Measurements from ENCODE around the gene ATF5. TPM values are rescaled to one million over a fixed set of nuclear protein-coding genes. Genes with fewer than 3 reads are reported as not detected.

Gene ATF5
- total and polyA plus RNA-seq, 2 donors from 2014 or later, result 22.7 to 36.4 TPM

DNA sequence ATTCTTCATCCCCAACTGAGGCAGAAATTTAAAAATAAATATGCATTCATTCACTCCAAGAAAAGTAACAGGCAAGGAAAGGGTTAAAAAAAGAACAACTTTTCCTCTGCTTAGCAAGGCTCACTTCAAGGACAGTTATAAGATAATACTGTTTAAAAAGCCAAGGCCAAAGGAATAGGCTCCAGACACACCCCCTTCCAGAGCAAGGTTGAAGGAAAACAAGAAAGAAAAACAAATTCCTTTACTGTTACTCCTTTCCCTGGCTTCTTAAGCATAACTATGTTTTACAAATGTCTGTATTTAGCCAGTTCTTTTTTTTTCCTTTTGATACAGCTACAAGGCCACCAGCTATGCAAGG lies 23.5 kb downstream of the ATF5 start:
- TF ChIP-seq, protein P1, sequence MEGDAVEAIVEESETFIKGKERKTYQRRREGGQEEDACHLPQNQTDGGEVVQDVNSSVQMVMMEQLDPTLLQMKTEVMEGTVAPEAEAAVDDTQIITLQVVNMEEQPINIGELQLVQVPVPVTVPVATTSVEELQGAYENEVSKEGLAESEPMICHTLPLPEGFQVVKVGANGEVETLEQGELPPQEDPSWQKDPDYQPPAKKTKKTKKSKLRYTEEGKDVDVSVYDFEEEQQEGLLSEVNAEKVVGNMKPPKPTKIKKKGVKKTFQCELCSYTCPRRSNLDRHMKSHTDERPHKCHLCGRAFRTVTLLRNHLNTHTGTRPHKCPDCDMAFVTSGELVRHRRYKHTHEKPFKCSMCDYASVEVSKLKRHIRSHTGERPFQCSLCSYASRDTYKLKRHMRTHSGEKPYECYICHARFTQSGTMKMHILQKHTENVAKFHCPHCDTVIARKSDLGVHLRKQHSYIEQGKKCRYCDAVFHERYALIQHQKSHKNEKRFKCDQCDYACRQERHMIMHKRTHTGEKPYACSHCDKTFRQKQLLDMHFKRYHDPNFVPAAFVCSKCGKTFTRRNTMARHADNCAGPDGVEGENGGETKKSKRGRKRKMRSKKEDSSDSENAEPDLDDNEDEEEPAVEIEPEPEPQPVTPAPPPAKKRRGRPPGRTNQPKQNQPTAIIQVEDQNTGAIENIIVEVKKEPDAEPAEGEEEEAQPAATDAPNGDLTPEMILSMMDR (IDR thresholded peaks at IDR 0.05; ENCODE audit: borderline replicate concordance, extremely low read depth, insufficient read depth), result no peak
- intact Hi-C loops (cut with DNase I), result no loop called here
- H3K4me3 ChIP-seq (ENCODE audit: low read length in 3 of 3), result no peak overlapping the region
- no peak for FAIRE-seq
- H3K9me3 ChIP-seq (ENCODE audit: control insufficient read depth in 2 of 3, insufficient read depth in 1 of 3, low read length in 3 of 3), result no peaks in the 10 kb centered on the region
- H3K36me3 ChIP-seq (ENCODE audit: control insufficient read depth in 2 of 3, insufficient read depth in 3 of 3, low read length in 3 of 3), result no peaks in the 10 kb centered on the region
- peak in 2 of 5 donors; percentile 30 to 58 for DNase-seq
- H3K9ac ChIP-seq (ENCODE audit: low read length in 3 of 3), result no peak overlapping the region
- H3K27me3 ChIP-seq (ENCODE audit: control insufficient read depth, insufficient read depth, low read length), result no peaks in the 10 kb centered on the region
- H3K27ac ChIP-seq (ENCODE audit: low read depth in 2 of 2, low read length in 2 of 2), result no peak overlapping the region
- no peaks in the 10 kb centered on the region for H3K4me1 ChIP-seq (ENCODE audit: control insufficient read depth in 2 of 3, insufficient read depth in 2 of 3, low read depth in 1 of 3, low read length in 3 of 3)

DNA sequence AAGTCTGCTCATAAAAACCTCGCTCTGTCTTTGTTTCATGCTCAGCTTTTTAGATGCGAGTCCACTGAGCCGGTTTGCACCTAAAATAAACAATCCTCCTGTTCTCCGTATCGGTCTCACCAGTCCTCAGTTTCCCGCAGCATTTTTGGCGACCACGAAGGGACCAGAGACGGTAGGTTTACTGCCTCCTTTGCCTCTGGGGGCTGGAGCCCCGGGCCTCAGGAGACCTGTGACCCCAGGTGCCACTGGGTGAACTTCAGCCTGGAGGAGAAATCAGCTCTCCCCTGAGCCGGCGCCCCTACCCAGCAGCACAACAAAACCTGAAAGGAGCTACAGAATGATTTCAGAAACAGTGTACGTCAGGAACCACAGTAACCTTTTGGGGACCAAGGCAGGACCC lies 23.9 kb downstream of the ATF5 start:
- DNase-seq, result peak in 1 of 5 donors; percentile 19
- Histone ChIP-seq H3K9me3 (ENCODE audit: control insufficient read depth in 2 of 3, insufficient read depth in 1 of 3, low read length in 3 of 3) (no peaks in the 10 kb centered on the region), H3K36me3 (ENCODE audit: control insufficient read depth in 2 of 3, insufficient read depth in 3 of 3, low read length in 3 of 3) (no peaks in the 10 kb centered on the region), H3K4me1 (ENCODE audit: control insufficient read depth in 2 of 3, insufficient read depth in 2 of 3, low read depth in 1 of 3, low read length in 3 of 3) (no peaks in the 10 kb centered on the region), H3K9ac (ENCODE audit: low read length in 3 of 3) (no peak overlapping the region), H3K27me3 (ENCODE audit: control insufficient read depth, insufficient read depth, low read length) (no peaks in the 10 kb centered on the region), H3K4me3 (ENCODE audit: low read length in 3 of 3) (no peak overlapping the region), H3K27ac (ENCODE audit: low read depth in 2 of 2, low read length in 2 of 2) (no peak overlapping the region)
- TF ChIP-seq, protein P1 (IDR thresholded peaks at IDR 0.05; ENCODE audit: borderline replicate concordance, extremely low read depth, insufficient read depth), result no peak
- intact Hi-C loops (cut with DNase I), result no loop called here
- no peak for FAIRE-seq

DNA sequence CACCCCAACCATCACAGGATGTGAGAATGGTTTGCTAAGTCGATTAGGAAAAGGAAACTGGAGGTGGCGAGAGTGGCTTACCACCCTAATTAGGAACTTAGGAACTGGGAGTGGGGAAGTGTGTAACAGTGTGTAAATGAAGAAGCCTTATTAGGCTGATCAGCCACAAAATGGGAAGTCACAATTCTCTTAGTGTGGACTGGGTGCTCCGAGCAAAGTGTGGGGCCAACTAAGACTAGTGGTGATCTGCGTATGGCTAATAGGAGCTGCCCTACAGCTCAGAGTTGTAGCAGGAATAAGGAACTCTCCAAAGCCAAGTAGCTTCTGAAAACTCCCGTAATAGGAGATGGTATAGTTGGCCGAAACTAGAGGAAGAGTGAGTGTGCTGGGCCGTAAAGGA lies 24.4 kb downstream of the ATF5 start:
- Histone ChIP-seq H3K36me3 (ENCODE audit: control insufficient read depth in 2 of 3, insufficient read depth in 3 of 3, low read length in 3 of 3) (no peaks in the 10 kb centered on the region), H3K27ac (ENCODE audit: low read depth in 2 of 2, low read length in 2 of 2) (no peak overlapping the region), H3K4me1 (ENCODE audit: control insufficient read depth in 2 of 3, insufficient read depth in 2 of 3, low read depth in 1 of 3, low read length in 3 of 3) (no peaks in the 10 kb centered on the region), H3K27me3 (ENCODE audit: control insufficient read depth, insufficient read depth, low read length) (no peaks in the 10 kb centered on the region), H3K9me3 (ENCODE audit: control insufficient read depth in 2 of 3, insufficient read depth in 1 of 3, low read length in 3 of 3) (no peaks in the 10 kb centered on the region), H3K9ac (ENCODE audit: low read length in 3 of 3) (no peak overlapping the region), H3K4me3 (ENCODE audit: low read length in 3 of 3) (peak overlapping the region in 1 of 3 donors; percentile 11)
- TF ChIP-seq, protein P1 (IDR thresholded peaks at IDR 0.05; ENCODE audit: borderline replicate concordance, extremely low read depth, insufficient read depth), result no peak
- DNase-seq (peak in 1 of 5 donors; percentile 26), FAIRE-seq (no peak)
- intact Hi-C loops (cut with DNase I), result no loop called here
